ENCODE measurements around the gene PLPP6. TPM values are rescaled to one million over a fixed set of nuclear protein-coding genes. Genes with fewer than 3 reads are reported as not detected.

Gene PLPP6
- total RNA-seq, 1 donor from 2014 or later: 7.3 TPM

DNA sequence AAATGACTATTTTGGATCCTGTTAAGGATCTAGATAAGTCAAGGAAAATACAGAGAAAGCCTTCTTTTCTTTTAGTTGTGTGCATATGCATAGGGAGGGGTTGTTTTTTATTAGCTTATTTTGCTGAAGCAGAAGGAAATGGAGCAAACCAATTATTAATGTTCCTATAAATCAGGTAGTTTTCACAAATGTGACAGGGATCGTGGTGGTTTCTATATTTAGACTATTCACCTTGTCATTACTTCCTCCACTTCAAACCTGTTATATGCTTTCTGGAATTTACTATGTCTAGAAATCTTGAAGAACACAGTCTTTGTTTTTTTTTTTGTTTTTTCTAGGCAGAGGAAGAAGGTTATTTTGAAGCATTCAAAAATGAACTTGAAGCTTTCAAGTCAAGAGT is 39.4 kb downstream of the PLPP6 start:
- H3K27ac ChIP-seq (ENCODE audit: low read depth, low read length): no peak overlapping the region
- no peak overlapping the region for H3K27ac Mint-ChIP-seq (ENCODE audit: unreplicated experiment)
- H4K20me1 ChIP-seq (ENCODE audit: insufficient read depth, low read length): no peaks in the 10 kb centered on the region
- H3K36me3 Mint-ChIP-seq (ENCODE audit: low read depth, unreplicated experiment): peaks cover 7% of the 10 kb centered on the region
- no peaks in the 10 kb centered on the region for H3K4me1 Mint-ChIP-seq (ENCODE audit: low read depth, unreplicated experiment)
- no peaks in the 10 kb centered on the region for H3K79me2 ChIP-seq (ENCODE audit: insufficient read depth, low read length)
- no peaks in the 10 kb centered on the region for H3K4me1 ChIP-seq (ENCODE audit: insufficient read depth, low read length)
- FAIRE-seq (peak; percentile 45), DNase-seq (ENCODE audit: low read depth) (no peak)
- no peaks in the 10 kb centered on the region for H3K27me3 ChIP-seq (ENCODE audit: insufficient read depth, low read length)
- H3K4me3 ChIP-seq (ENCODE audit: insufficient read depth, low read depth, low read length): no peak overlapping the region
- no peaks in the 10 kb centered on the region for H3K9me3 ChIP-seq (ENCODE audit: insufficient read depth, low read depth, low read length)
- H3K27me3 Mint-ChIP-seq (ENCODE audit: low read depth, unreplicated experiment): no peaks in the 10 kb centered on the region
- H3K9ac ChIP-seq (ENCODE audit: low read length): no peak overlapping the region
- peak overlapping the region; percentile 36 for H3K4me3 Mint-ChIP-seq (ENCODE audit: unreplicated experiment)
- H2AFZ ChIP-seq (ENCODE audit: low read depth, low read length): no peak overlapping the region
- no peak overlapping the region for H3K4me2 ChIP-seq (ENCODE audit: low read length)
- H3K36me3 ChIP-seq (ENCODE audit: insufficient read depth, low read length): peaks cover 23% of the 10 kb centered on the region
- no peaks in the 10 kb centered on the region for H3K9me3 Mint-ChIP-seq (ENCODE audit: unreplicated experiment)
- TF ChIP-seq, protein P1, sequence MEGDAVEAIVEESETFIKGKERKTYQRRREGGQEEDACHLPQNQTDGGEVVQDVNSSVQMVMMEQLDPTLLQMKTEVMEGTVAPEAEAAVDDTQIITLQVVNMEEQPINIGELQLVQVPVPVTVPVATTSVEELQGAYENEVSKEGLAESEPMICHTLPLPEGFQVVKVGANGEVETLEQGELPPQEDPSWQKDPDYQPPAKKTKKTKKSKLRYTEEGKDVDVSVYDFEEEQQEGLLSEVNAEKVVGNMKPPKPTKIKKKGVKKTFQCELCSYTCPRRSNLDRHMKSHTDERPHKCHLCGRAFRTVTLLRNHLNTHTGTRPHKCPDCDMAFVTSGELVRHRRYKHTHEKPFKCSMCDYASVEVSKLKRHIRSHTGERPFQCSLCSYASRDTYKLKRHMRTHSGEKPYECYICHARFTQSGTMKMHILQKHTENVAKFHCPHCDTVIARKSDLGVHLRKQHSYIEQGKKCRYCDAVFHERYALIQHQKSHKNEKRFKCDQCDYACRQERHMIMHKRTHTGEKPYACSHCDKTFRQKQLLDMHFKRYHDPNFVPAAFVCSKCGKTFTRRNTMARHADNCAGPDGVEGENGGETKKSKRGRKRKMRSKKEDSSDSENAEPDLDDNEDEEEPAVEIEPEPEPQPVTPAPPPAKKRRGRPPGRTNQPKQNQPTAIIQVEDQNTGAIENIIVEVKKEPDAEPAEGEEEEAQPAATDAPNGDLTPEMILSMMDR (IDR thresholded peaks at IDR 0.05; ENCODE audit: insufficient read depth, low read depth, low read length): no peak
- no peak for TF ChIP-seq EZH2 (IDR thresholded peaks at IDR 0.05; ENCODE audit: insufficient read depth, low read length)

DNA sequence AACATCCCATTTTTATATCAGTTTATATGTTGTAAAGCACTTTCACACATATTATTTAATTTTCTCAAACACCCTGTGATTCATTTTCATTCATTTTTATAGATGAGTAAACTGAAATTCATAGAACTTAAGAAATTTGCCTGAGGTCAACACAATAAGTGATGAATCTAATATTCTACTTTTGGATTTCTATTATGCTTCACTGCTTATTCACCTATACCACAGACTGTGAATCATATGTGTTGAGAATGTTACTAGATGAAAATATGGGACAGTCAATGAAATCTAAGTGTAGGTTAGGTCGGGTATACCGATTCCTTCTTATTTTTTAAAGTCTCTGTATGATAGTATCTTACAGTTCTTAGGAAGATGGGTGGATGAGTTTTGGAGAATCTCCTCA is 42.0 kb downstream of the PLPP6 start:
- no peak overlapping the region for H3K27ac ChIP-seq (ENCODE audit: low read depth, low read length)
- no peak overlapping the region for H2AFZ ChIP-seq (ENCODE audit: low read depth, low read length)
- peaks cover 19% of the 10 kb centered on the region for H3K36me3 ChIP-seq (ENCODE audit: insufficient read depth, low read length)
- no peaks in the 10 kb centered on the region for H4K20me1 ChIP-seq (ENCODE audit: insufficient read depth, low read length)
- no peaks in the 10 kb centered on the region for H3K27me3 ChIP-seq (ENCODE audit: insufficient read depth, low read length)
- FAIRE-seq: peak; percentile 55
- TF ChIP-seq EZH2 (IDR thresholded peaks at IDR 0.05; ENCODE audit: insufficient read depth, low read length): no peak
- TF ChIP-seq, protein P1 (IDR thresholded peaks at IDR 0.05; ENCODE audit: insufficient read depth, low read depth, low read length): no peak
- no peak overlapping the region for H3K4me3 ChIP-seq (ENCODE audit: insufficient read depth, low read depth, low read length)
- DNase-seq (ENCODE audit: low read depth): no peak
- no peaks in the 10 kb centered on the region for H3K9me3 ChIP-seq (ENCODE audit: insufficient read depth, low read depth, low read length)
- H3K36me3 Mint-ChIP-seq (ENCODE audit: low read depth, unreplicated experiment): peaks cover 4% of the 10 kb centered on the region
- no peaks in the 10 kb centered on the region for H3K4me1 ChIP-seq (ENCODE audit: insufficient read depth, low read length)
- no peak overlapping the region for H3K27ac Mint-ChIP-seq (ENCODE audit: unreplicated experiment)
- H3K9ac ChIP-seq (ENCODE audit: low read length): no peak overlapping the region
- no peaks in the 10 kb centered on the region for H3K9me3 Mint-ChIP-seq (ENCODE audit: unreplicated experiment)
- H3K4me3 Mint-ChIP-seq (ENCODE audit: unreplicated experiment): no peak overlapping the region
- H3K79me2 ChIP-seq (ENCODE audit: insufficient read depth, low read length): no peaks in the 10 kb centered on the region
- no peak overlapping the region for H3K4me2 ChIP-seq (ENCODE audit: low read length)
- no peaks in the 10 kb centered on the region for H3K4me1 Mint-ChIP-seq (ENCODE audit: low read depth, unreplicated experiment)
- no peaks in the 10 kb centered on the region for H3K27me3 Mint-ChIP-seq (ENCODE audit: low read depth, unreplicated experiment)

DNA sequence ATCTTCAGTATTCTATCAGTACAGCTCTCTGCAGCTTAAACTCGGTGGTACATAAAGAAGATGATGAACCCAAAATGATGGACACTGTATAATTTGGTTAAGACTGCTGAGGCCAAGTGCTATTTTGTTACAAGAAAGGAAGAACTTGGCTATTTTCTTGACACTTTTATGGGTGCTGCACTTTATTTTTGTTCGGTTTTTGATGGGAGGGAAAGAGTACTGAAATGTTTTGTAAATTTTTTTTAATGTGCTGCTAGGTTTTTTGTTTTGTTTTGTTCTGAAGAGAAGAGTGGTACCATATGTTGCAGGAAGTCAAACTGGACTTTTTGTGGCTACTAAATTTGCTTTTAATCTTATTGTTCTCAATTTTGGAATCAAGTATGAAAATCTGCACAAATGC is 43.9 kb downstream of the PLPP6 start:
- no peaks in the 10 kb centered on the region for H3K9me3 Mint-ChIP-seq (ENCODE audit: unreplicated experiment)
- Histone ChIP-seq H2AFZ (ENCODE audit: low read depth, low read length) (no peak overlapping the region), H3K4me1 (ENCODE audit: insufficient read depth, low read length) (no peaks in the 10 kb centered on the region), H3K9ac (ENCODE audit: low read length) (no peak overlapping the region), H3K9me3 (ENCODE audit: insufficient read depth, low read depth, low read length) (no peaks in the 10 kb centered on the region), H3K79me2 (ENCODE audit: insufficient read depth, low read length) (no peaks in the 10 kb centered on the region), H4K20me1 (ENCODE audit: insufficient read depth, low read length) (no peaks in the 10 kb centered on the region), H3K27ac (ENCODE audit: low read depth, low read length) (no peak overlapping the region), H3K27me3 (ENCODE audit: insufficient read depth, low read length) (no peaks in the 10 kb centered on the region), H3K4me2 (ENCODE audit: low read length) (no peak overlapping the region), H3K4me3 (ENCODE audit: insufficient read depth, low read depth, low read length) (no peak overlapping the region), H3K36me3 (ENCODE audit: insufficient read depth, low read length) (peaks cover 16% of the 10 kb centered on the region)
- no peaks in the 10 kb centered on the region for H3K4me1 Mint-ChIP-seq (ENCODE audit: low read depth, unreplicated experiment)
- H3K27me3 Mint-ChIP-seq (ENCODE audit: low read depth, unreplicated experiment): no peaks in the 10 kb centered on the region
- H3K27ac Mint-ChIP-seq (ENCODE audit: unreplicated experiment): no peak overlapping the region
- peaks cover 4% of the 10 kb centered on the region for H3K36me3 Mint-ChIP-seq (ENCODE audit: low read depth, unreplicated experiment)
- no peak overlapping the region for H3K4me3 Mint-ChIP-seq (ENCODE audit: unreplicated experiment)
- no peak for FAIRE-seq
- no peak for TF ChIP-seq EZH2 (IDR thresholded peaks at IDR 0.05; ENCODE audit: insufficient read depth, low read length)
- no peak for DNase-seq (ENCODE audit: low read depth)
